ENCODE data around the gene MYOCD. TPM values are rescaled to one million over a fixed set of nuclear protein-coding genes. Genes with fewer than 3 reads are reported as not detected.

Gene MYOCD
- total RNA-seq, 4 donors from 2014 or later: 0.34 to 2.8 (median 0.78) TPM

DNA sequence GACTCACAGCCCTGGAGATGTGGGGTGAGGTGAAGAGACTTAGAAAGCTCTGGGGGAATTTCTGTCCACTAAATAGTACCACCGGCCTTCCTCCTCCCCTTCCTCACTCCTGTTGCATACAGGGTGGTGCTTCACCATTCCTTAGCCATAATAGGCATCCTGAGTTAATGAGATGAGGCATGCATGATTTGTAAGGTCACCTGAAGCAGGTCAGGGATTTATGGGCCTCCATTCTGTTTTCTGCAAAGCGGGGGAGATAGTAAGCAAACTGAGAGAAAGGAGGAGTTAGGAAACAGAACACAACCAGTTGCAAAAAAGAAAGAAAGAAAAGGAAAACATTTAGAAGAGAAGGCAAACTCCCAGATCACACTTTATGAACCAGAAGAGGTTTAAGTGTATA is 9.3 kb upstream of the MYOCD start:
- TF ChIP-seq POLR2A (IDR thresholded peaks at IDR 0.05): no peak
- no peak for TF ChIP-seq POLR2AphosphoS5 (IDR thresholded peaks at IDR 0.05)
- no peak for TF ChIP-seq CTCF (IDR thresholded peaks at IDR 0.05)
- TF ChIP-seq EP300 (IDR thresholded peaks at IDR 0.05): no peak
- Histone ChIP-seq H3K36me3 (no peaks in the 10 kb centered on the region), H3K9me3 (no peaks in the 10 kb centered on the region), H3K27me3 (peaks cover 3% of the 10 kb centered on the region), H3K27ac (no peak overlapping the region), H3K4me1 (no peaks in the 10 kb centered on the region), H3K4me3 (no peak overlapping the region)
- WGBS: 56% methylated on average over 2 of the region's 2 CpGs
- DNase-seq (ENCODE audit: low spot score in 2 of 2): no peak

DNA sequence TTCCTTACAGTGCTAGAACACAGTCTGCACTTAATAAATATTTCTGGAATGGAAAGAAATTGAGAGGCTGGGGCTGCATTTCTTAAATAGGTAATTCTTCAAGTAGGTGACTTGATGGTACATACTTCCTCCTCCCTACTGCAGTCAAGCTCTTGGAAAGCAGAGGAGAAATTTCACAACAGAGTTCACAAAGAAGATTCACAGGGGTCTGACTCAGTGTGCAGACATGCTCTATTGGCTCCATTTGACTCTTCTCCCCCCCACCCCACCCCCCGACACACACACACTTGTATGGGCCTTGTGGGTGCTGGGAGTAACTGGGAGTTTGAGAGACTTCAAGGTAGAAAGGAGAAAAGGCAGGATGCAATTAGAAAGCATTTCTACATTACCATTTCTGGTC is 6.2 kb upstream of the MYOCD start:
- Histone ChIP-seq H3K9me3 (no peaks in the 10 kb centered on the region), H3K27me3 (peaks cover 24% of the 10 kb centered on the region), H3K4me1 (peaks cover under 1% of the 10 kb centered on the region), H3K27ac (no peak overlapping the region), H3K36me3 (no peaks in the 10 kb centered on the region), H3K4me3 (no peak overlapping the region)
- DNase-seq (ENCODE audit: low spot score in 2 of 2): no peak
- no peak for TF ChIP-seq CTCF (IDR thresholded peaks at IDR 0.05)
- TF ChIP-seq EP300 (IDR thresholded peaks at IDR 0.05): no peak
- WGBS: 96% methylated on average over 1 of the region's 1 CpG

DNA sequence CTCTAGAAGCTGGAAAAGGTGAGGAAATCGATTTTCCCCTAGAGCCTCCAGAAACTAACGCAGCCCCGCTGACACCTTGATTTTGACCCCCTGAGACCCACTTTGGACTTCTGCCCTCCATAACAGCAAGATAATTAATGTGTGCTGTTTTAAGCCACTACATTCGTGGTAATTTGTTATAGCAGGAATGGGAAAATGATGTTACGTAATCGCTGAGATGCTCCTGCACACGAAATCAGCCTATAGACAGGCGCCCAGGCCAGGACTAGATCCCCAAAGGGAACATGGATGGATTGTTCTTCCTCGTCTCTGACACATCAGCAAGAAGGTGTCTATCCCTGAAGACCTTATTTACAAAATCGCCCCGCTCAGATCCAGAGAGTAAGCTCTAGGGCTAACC is 1.4 kb upstream of the MYOCD start:
- peaks cover 50% of the 10 kb centered on the region for H3K27me3 ChIP-seq
- no peak overlapping the region for H3K4me3 ChIP-seq
- peaks cover 16% of the 10 kb centered on the region for H3K4me1 ChIP-seq
- H3K9me3 ChIP-seq: no peaks in the 10 kb centered on the region
- no peak overlapping the region for H3K27ac ChIP-seq
- no peak for DNase-seq (ENCODE audit: low spot score in 2 of 2)
- no peak for TF ChIP-seq EP300 (IDR thresholded peaks at IDR 0.05)
- WGBS: 79% methylated on average over 11 of the region's 11 CpGs
- H3K36me3 ChIP-seq: no peaks in the 10 kb centered on the region

DNA sequence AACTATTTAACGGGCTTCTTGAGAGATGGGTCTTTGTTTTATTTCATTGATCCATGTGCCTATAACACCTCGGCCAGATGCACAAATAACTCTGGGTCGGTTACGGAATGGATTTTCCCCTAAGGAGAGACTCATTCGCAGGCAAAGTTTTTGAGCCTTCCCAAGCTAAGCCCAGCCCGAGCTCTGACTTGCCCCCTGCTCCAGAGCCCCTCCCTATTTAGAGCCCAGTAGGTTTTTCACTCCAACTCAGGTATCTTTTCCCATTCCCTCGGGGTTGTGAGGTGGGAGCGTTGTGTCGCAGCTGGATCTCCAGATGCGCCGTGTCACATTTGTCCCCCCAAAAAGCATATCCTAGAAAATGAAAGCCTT is 812 bp upstream of the MYOCD start:
- peaks cover 50% of the 10 kb centered on the region for H3K27me3 ChIP-seq
- H3K27ac ChIP-seq: no peak overlapping the region
- no peak for DNase-seq (ENCODE audit: low spot score in 2 of 2)
- peak overlapping the region; percentile 44 for H3K4me3 ChIP-seq
- TF ChIP-seq EP300 (IDR thresholded peaks at IDR 0.05) (no peak), POLR2AphosphoS5 (IDR thresholded peaks at IDR 0.05) (no peak), POLR2A (IDR thresholded peaks at IDR 0.05) (no peak), CTCF (IDR thresholded peaks at IDR 0.05) (no peak)
- peaks cover 16% of the 10 kb centered on the region for H3K4me1 ChIP-seq
- no peaks in the 10 kb centered on the region for H3K36me3 ChIP-seq
- WGBS: 5% methylated on average over 11 of the region's 11 CpGs
- no peaks in the 10 kb centered on the region for H3K9me3 ChIP-seq

DNA sequence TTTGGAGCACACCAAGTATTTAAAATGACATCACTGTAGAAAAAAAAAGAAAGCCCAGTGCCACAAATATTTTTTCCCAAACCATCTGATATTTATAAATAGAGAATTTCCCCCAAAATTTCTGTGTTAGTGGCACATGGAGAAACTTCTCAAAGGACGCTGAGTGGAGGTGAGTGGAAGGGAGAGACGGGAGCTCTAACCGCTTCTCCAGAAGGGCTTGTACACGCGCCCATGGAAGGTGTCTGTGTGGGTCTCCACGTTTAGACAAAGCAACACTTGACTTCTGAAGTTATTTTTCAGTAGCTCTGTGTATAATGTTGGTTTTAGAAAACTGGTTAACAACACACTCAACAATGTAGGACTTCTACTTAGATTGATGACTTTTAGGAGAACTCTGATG is 1.0 kb downstream of the MYOCD start:
- TF ChIP-seq POLR2A (IDR thresholded peaks at IDR 0.05): no peak
- no peak for TF ChIP-seq EP300 (IDR thresholded peaks at IDR 0.05)
- TF ChIP-seq CTCF (IDR thresholded peaks at IDR 0.05): no peak
- TF ChIP-seq POLR2AphosphoS5 (IDR thresholded peaks at IDR 0.05): no peak
- Histone ChIP-seq H3K4me3 (no peak overlapping the region), H3K9me3 (no peaks in the 10 kb centered on the region), H3K4me1 (peaks cover 16% of the 10 kb centered on the region), H3K36me3 (no peaks in the 10 kb centered on the region), H3K27me3 (peaks cover 44% of the 10 kb centered on the region), H3K27ac (no peak overlapping the region)
- WGBS: 78% methylated on average over 6 of the region's 6 CpGs
- DNase-seq (ENCODE audit: low spot score in 2 of 2): no peak

DNA sequence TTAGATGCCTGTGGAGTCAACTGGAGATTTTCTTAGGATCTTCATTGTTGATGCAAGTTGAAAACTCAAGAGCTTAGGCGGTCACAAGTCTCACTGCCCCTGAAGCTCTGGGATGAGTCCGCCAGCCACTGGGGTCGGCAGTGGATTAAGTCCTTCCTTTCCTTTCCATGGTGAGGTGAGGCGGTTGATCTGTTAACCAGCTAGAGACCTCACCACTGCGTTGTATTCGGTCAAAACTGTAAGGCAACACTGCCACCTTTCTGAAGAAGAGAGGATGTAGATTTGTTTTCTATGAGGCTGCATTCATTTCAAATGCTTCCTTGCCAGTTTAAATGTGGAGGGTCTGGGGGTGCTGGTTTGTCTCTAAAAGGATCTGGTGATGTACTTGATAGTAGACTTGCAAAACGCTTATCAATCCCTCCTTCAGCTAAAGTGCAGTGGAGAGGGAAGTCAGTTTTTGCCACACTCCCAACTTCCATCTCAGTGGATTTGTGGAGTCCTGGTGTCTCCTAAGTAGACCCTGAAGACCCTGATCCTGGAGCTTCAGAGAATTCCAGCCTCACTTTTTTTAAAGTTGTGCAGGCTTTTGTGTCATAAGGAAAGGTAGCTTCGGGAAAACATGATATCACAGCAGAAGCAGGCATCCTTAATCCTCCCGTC is 1.7 kb downstream of the MYOCD start:
- TF ChIP-seq CTCF (IDR thresholded peaks at IDR 0.05): no peak
- no peak for TF ChIP-seq EP300 (IDR thresholded peaks at IDR 0.05)
- no peak for TF ChIP-seq POLR2AphosphoS5 (IDR thresholded peaks at IDR 0.05)
- no peak for TF ChIP-seq POLR2A (IDR thresholded peaks at IDR 0.05)
- 24% methylated on average over 9 of the region's 9 CpGs for WGBS

More for the DNA sequence above, 1.7 kb downstream of the MYOCD start:
- no peak overlapping the region for H3K4me3 ChIP-seq
- DNase-seq (ENCODE audit: low spot score in 2 of 2): no peak
- no peaks in the 10 kb centered on the region for H3K9me3 ChIP-seq
- no peaks in the 10 kb centered on the region for H3K36me3 ChIP-seq
- peaks cover 39% of the 10 kb centered on the region for H3K27me3 ChIP-seq
- H3K4me1 ChIP-seq: peaks cover 16% of the 10 kb centered on the region
- no peak overlapping the region for H3K27ac ChIP-seq

All from suprapubic skin (tissue), 4 donors.